Measurements from ENCODE around the gene SPTLC2.
"Not testable (repeated sequence)": the region's sequence is repeated elsewhere in the genome, so short reads cannot be mapped to it uniquely, and the experiment has no call there.

The SPTLC2 gene

DNA sequence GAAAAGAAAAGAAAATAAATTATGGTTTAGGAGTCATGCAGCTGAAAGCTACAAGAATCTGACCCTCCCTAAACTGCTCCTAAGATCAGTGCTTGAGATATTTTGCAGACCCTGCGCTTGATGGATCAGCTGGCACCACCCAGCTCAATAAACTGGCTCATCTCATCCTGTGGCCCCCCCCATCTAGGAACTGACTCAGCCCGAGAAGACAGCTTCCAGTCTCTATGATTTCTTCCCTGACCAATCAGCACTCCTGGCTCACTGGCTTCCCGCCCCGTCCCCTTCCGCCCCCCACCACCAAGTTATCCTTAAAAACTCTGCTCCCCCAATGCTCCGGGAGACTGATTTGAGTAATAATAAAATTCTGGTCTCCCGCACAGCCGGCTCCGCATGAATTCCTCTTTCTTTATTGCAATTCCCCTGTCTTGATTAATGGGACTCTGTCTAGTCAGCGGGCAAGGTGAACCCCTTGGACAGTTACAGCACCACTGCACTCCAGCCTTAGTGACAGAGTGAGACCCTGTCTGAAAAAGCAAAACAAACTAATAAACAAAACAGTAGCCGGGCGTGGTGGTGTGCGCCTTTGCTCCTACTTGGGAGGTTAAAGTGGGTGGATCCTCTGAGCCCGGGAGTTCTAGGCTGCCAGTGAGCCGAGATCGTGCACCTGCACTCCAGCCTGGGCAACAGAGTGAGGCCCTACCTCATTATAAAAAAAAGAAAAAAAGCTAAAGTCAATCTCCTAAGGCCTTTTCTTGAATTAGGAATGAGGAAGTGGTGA is 24.5 kb upstream of the SPTLC2 start:
- Mint-ChIP-seq H3K27ac (peak overlapping the region; percentile 96), H3K4me1 (peaks cover 17% of the 10 kb centered on the region), H3K4me3 (peak overlapping the region; percentile 86), H3K9me3 (no peaks in the 10 kb centered on the region), H3K27me3 (no peaks in the 10 kb centered on the region), H3K36me3 (peaks cover 3% of the 10 kb centered on the region)

DNA sequence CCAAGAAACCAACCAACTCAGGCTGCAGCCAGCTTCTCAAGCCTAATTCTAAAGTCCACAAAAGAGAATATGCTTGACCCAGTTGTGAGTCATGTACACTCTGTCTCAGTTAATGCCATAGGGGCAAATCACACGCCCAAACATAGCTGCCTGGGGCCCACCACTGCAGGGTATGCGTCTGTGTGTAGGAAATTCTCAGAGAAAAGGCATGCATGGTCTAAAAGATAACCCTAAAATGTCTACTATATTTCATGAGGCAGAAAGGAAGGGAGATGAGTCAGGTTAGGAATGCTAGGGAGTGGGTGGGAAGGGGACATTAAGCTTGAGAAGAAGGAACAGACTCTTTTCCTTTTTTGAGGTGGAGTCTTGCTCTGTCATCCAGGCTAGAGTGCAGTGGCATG is 22.3 kb upstream of the SPTLC2 start:
- no peak overlapping the region for H3K4me3 Mint-ChIP-seq
- no peaks in the 10 kb centered on the region for H3K9me3 Mint-ChIP-seq
- H3K27ac Mint-ChIP-seq, result no peak overlapping the region
- peaks cover 17% of the 10 kb centered on the region for H3K4me1 Mint-ChIP-seq
- H3K36me3 Mint-ChIP-seq, result peaks cover 3% of the 10 kb centered on the region
- H3K27me3 Mint-ChIP-seq, result no peaks in the 10 kb centered on the region

- not testable (repeated sequence) for H3K36me3 Mint-ChIP-seq, H3K9me3 Mint-ChIP-seq, H3K4me3 Mint-ChIP-seq, H3K27ac Mint-ChIP-seq, H3K27me3 Mint-ChIP-seq, H3K4me1 Mint-ChIP-seq
Observed at GRCh38 chr14:77635869-77636268, 19.4 kb upstream of the SPTLC2 start.

DNA sequence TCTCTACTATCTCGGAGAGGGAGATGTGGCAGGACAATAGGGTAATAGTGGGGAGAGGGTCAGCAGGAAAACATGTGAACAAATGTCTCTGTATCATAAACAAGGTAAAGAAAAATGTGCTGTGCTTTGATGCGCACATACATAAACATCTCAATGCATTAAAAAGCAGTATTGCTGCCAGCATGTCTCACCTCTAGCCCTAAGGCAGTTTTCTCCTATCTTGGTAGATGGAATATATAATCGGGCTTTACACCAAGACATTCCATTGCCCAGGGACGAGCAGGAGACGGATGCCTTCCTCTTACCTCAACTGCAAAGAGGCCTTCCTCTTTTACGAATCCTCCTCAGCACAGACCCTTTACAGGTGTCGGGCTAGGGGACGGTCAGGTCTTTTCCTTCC is 19.0 kb upstream of the SPTLC2 start:
- H3K9me3 Mint-ChIP-seq, H3K4me3 Mint-ChIP-seq, H3K4me1 Mint-ChIP-seq, H3K27me3 Mint-ChIP-seq, H3K27ac Mint-ChIP-seq, H3K36me3 Mint-ChIP-seq: not testable (repeated sequence)

DNA sequence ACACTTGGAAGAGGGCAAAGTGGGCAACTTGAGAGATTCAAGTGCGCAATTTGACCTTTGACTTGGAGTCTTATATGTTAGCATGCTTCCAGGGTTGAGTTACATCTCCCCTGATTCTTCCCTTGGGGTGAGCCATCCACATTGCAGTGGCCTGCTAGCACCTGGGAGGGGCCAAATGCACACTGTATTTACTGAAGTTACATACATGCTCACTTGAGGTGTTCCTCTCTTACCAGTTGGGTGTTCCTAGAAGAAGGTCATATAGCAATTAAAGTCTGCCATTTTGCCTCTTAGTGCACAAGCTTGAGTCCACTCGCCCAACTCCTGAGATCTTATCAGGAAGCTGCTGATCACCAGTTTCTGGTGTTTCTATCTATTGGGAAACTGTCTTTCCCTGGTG is 13.7 kb upstream of the SPTLC2 start:
- H3K4me3 Mint-ChIP-seq, result no peak overlapping the region
- H3K27me3 Mint-ChIP-seq, result no peaks in the 10 kb centered on the region
- no peaks in the 10 kb centered on the region for H3K36me3 Mint-ChIP-seq
- peaks cover 3% of the 10 kb centered on the region for H3K4me1 Mint-ChIP-seq
- no peak overlapping the region for H3K27ac Mint-ChIP-seq
- H3K9me3 Mint-ChIP-seq, result no peaks in the 10 kb centered on the region

DNA sequence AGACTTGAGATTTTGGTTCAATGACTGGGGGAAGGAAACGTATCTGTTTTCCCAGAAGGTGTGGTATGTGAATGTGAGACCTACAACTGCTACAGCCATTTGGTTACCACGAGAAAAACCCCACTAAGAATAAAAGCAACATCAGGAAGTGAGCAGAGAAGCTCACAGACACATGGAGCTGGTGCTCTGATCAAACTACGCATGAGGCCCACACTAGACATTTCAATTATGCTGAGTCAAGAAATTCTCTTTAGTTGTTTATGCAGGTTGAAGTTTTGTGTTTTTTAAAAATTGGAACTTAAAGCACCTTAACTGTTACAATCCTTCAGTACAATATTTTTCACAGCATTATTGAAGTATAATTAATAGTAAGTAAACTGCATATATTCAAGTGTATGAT is 8.9 kb upstream of the SPTLC2 start:
- H3K4me1 Mint-ChIP-seq, result peaks cover 5% of the 10 kb centered on the region
- no peaks in the 10 kb centered on the region for H3K36me3 Mint-ChIP-seq
- H3K27me3 Mint-ChIP-seq, result no peaks in the 10 kb centered on the region
- no peak overlapping the region for H3K27ac Mint-ChIP-seq
- no peak overlapping the region for H3K4me3 Mint-ChIP-seq
- H3K9me3 Mint-ChIP-seq, result no peaks in the 10 kb centered on the region

- no peaks in the 10 kb centered on the region for H3K9me3 Mint-ChIP-seq
- H3K36me3 Mint-ChIP-seq, result no peaks in the 10 kb centered on the region
- peaks cover 6% of the 10 kb centered on the region for H3K4me1 Mint-ChIP-seq
- H3K27me3 Mint-ChIP-seq, result no peaks in the 10 kb centered on the region
- H3K27ac Mint-ChIP-seq, result no peak overlapping the region
- no peak overlapping the region for H3K4me3 Mint-ChIP-seq
Observed at GRCh38 chr14:77623201-77623600, 6.8 kb upstream of the SPTLC2 start.

DNA sequence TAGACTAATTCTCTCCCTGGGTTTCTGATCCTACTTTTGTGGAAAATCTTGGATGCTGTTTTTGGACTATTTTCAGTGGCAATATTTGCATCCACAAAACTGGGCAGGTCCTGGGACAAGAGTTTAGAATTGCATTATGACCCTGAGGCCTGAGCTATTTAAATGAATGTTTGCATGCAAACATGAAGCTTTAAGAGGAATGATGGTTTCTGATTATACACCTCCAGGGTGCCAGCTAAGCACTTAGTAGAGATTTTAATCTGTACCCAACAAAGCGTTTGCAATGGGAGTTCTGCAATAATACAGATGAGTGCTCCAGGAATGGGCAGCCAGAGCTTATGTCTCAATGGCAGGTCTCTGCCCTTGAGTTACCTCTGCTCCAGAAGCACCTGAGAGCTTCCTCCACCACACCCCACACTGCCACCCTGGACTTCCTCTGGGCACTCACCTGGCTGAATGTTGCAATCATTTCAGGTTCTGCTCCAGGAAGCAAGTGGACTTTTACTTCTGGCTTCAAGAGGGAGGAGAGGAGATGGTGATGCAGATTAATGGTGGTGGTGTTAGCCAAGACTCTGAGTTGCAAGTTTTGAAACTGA is 6.0 kb upstream of the SPTLC2 start:
- Mint-ChIP-seq H3K9me3 (no peaks in the 10 kb centered on the region), H3K4me1 (peaks cover 13% of the 10 kb centered on the region), H3K27me3 (no peaks in the 10 kb centered on the region), H3K36me3 (no peaks in the 10 kb centered on the region), H3K27ac (no peak overlapping the region), H3K4me3 (no peak overlapping the region)

GRCh38 chr14:77620222-77620870 is 3.9 kb upstream of the SPTLC2 start:
- no peaks in the 10 kb centered on the region for H3K9me3 Mint-ChIP-seq
- H3K4me1 Mint-ChIP-seq, result peaks cover 18% of the 10 kb centered on the region
- no peak overlapping the region for H3K4me3 Mint-ChIP-seq
- H3K27ac Mint-ChIP-seq, result no peak overlapping the region
- H3K27me3 Mint-ChIP-seq, result no peaks in the 10 kb centered on the region
- H3K36me3 Mint-ChIP-seq, result no peaks in the 10 kb centered on the region

- peaks cover 3% of the 10 kb centered on the region for H3K36me3 Mint-ChIP-seq
- no peak overlapping the region for H3K27ac Mint-ChIP-seq
- peaks cover 28% of the 10 kb centered on the region for H3K4me1 Mint-ChIP-seq
- H3K9me3 Mint-ChIP-seq, result no peaks in the 10 kb centered on the region
- no peak overlapping the region for H3K4me3 Mint-ChIP-seq
- no peaks in the 10 kb centered on the region for H3K27me3 Mint-ChIP-seq
Observed at GRCh38 chr14:77618381-77618970, 2.0 kb upstream of the SPTLC2 start.

GRCh38 chr14:77616133-77616453 is 344 bp downstream of the SPTLC2 start:
- H3K4me1 Mint-ChIP-seq, result peaks cover 44% of the 10 kb centered on the region

DNA sequence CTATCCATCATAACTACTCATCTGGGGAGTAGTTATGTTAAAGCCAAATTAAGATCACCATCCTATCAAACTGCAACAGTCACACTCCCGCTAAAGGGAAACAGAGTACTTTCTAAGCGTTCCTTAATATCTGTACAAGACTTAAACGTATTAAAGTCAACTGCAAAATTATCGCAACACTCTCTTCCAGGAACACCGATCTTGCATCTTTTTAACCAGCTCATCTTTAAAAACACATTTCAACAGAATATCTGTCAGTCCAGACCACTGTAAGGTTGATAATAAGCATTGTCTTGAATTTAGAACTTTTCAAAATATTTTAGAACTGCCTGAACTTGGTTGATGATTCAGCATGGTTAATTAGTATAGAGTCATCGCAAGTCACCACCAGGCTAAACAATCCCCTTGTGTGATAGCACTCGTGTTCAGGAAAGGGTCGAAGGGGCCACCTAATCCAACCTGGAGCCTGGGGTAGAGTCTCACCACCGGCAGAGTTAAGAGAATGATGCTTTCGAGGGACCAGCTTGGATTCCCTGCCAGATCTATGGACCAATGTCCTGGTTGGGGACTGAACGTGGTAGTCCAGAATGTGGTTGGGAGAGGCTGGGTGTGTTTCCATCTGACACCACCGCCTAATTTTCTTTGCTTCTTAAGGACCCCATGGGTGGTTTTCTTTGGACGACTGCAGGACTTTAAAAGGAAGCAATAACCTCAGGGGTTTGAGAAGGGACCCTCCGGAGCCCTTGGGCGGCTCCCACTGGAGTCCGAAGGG is 890 bp downstream of the SPTLC2 start:
- Mint-ChIP-seq H3K9me3 (no peaks in the 10 kb centered on the region), H3K4me3 (peak overlapping the region; percentile 96), H3K27me3 (no peaks in the 10 kb centered on the region), H3K27ac (peak overlapping the region; percentile 94), H3K36me3 (peaks cover 3% of the 10 kb centered on the region), H3K4me1 (peaks cover 44% of the 10 kb centered on the region)

More at GRCh38 chr14:77616133-77616453, 344 bp downstream of the SPTLC2 start:
- Mint-ChIP-seq H3K4me3 (peak overlapping the region; percentile 96), H3K27me3 (no peaks in the 10 kb centered on the region), H3K9me3 (no peaks in the 10 kb centered on the region), H3K36me3 (peaks cover 3% of the 10 kb centered on the region), H3K27ac (peak overlapping the region; percentile 94)

DNA sequence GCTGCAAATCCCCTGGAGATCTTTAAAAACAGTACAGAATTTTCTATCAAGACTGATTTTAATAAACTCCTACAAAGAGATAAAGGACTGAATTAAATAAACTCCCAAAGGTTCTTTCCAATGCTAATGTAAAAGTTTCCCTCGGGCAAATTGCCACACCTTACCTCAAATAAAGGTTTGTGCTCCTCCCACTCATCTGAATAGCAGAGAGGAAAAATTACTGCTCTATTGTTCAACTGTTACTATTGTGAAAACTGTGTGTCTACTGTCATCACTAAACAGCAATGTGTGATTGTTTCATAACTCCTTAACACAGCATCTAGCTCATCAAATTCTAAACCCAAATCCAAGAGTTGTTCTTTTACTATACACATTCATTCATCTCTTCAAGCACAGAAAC is 3.2 kb downstream of the SPTLC2 start:
- no peaks in the 10 kb centered on the region for H3K27me3 Mint-ChIP-seq
- peaks cover 54% of the 10 kb centered on the region for H3K4me1 Mint-ChIP-seq
- H3K4me3 Mint-ChIP-seq, result peak overlapping the region; percentile 36
- peak overlapping the region; percentile 57 for H3K27ac Mint-ChIP-seq
- no peaks in the 10 kb centered on the region for H3K9me3 Mint-ChIP-seq
- H3K36me3 Mint-ChIP-seq, result peaks cover 3% of the 10 kb centered on the region

GRCh38 chr14:77612011-77612620 is 4.3 kb downstream of the SPTLC2 start:
- no peak overlapping the region for H3K27ac Mint-ChIP-seq
- peaks cover 3% of the 10 kb centered on the region for H3K36me3 Mint-ChIP-seq
- H3K4me1 Mint-ChIP-seq, result peaks cover 55% of the 10 kb centered on the region
- H3K27me3 Mint-ChIP-seq, result no peaks in the 10 kb centered on the region
- H3K4me3 Mint-ChIP-seq, result no peak overlapping the region
- H3K9me3 Mint-ChIP-seq, result no peaks in the 10 kb centered on the region

DNA sequence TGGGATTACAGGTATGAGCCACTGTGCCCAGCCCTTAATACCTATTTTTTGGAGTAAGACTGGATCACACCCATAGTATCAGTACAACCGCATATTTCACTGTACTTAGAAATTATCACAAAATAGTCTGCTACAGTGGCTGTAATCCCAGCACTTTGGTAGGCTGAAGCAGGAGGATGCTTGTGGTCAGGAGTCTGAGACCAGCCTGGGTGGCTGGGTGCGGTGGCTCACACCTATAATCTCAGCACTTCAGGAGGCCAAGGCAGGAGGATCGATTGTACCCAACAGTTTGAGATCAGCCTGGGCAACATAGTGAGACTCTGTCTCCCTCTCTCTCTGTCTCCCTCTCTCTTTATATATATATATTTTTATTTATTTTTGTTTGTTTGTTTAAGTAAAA is 5.9 kb downstream of the SPTLC2 start:
- Mint-ChIP-seq H3K9me3 (no peaks in the 10 kb centered on the region), H3K36me3 (peaks cover 3% of the 10 kb centered on the region), H3K27ac (no peak overlapping the region), H3K27me3 (no peaks in the 10 kb centered on the region), H3K4me1 (peaks cover 65% of the 10 kb centered on the region), H3K4me3 (no peak overlapping the region)

All from activated naive CD4-positive, alpha-beta T cell treated with anti-CD3 and anti-CD28 coated beads, Interleukin-2, amount 50 U/mL, for 24 hours (primary cell).